D721Med (cell line): ENCODE data around the gene WDR3.

Experiments used
- DNase-seq: peaks from one replicate; pipeline ENCODE4 v3.0.0; 2011; ENCODE audit warnings: low spot score; ENCODE audit not compliant: insufficient read length
- FAIRE-seq: peaks from 2 replicates; lab custom pipeline; 2011; peaks lifted over from hg19 to GRCh38; lab: Jason Lieb, UNC
- TF ChIP-seq, protein P1 (sequence below): IDR thresholded peaks from 2 replicates; pipeline ENCODE4 v1.5.1; 2012; ENCODE audit warnings: mild to moderate bottlenecking, control low read depth; ENCODE audit not compliant: insufficient read depth; ENCODE audit errors: missing control alignments

The WDR3 gene

DNA sequence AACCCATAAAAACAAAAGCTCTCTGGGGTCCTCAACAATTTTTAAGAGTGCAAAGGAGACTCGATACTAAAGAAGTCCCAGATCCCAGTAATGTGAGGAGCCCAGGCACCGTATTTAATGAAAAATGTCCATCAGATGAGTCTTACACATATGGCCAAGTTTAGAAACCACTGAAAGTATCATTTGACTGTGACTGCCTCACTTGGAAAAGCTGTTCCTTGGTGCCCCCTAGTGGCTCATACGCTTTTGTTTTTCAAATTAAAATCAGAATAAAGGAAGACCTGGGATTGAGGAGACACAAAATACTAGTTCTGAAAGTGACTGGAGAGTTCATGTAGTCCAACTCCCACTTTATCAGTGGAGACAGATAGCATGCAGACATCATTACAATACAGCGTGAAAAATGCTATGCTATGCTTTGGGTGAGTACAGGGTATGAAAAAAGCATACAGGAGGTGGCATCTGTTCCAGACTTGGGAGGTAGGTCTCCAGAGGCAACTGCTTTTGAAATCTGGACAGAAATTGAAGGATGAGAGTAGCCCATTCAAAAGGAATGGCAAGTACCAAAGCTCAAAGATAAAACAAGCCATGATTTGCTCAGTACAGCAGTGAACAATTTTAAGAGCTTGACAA is 33.9 kb upstream of the WDR3 start:
- DNase-seq: no peak
- peak; percentile 58 for FAIRE-seq
- TF ChIP-seq, protein P1, sequence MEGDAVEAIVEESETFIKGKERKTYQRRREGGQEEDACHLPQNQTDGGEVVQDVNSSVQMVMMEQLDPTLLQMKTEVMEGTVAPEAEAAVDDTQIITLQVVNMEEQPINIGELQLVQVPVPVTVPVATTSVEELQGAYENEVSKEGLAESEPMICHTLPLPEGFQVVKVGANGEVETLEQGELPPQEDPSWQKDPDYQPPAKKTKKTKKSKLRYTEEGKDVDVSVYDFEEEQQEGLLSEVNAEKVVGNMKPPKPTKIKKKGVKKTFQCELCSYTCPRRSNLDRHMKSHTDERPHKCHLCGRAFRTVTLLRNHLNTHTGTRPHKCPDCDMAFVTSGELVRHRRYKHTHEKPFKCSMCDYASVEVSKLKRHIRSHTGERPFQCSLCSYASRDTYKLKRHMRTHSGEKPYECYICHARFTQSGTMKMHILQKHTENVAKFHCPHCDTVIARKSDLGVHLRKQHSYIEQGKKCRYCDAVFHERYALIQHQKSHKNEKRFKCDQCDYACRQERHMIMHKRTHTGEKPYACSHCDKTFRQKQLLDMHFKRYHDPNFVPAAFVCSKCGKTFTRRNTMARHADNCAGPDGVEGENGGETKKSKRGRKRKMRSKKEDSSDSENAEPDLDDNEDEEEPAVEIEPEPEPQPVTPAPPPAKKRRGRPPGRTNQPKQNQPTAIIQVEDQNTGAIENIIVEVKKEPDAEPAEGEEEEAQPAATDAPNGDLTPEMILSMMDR: peak; percentile 76

- DNase-seq (no peak), FAIRE-seq (no peak)
- TF ChIP-seq, protein P1: no peak
Measured at GRCh38 chr1:117897551-117897950, 32.0 kb upstream of the WDR3 start.

DNA sequence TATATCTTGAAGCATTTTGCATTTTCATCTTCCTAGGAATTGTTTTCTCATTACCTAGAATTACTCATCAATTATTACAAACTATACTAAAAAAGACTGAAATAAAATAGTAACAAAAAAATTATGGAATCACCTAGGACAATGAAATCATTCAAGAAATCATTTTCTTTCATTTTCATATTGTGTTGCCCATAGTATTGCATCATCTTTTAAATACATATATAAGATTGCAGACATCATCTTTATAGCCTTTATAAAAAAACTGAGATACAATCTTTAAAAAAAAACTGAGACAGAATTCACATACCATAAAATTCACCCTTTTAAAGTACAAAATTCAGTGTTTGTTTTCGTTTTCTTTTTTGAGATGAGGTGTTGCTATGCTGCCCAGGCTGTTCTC is 29.7 kb upstream of the WDR3 start:
- FAIRE-seq: no peak

GRCh38 chr1:117902944-117903343 is 26.6 kb upstream of the WDR3 start:
- TF ChIP-seq, protein P1: no peak
- DNase-seq (no peak), FAIRE-seq (no peak)

More for the DNA sequence above, 29.7 kb upstream of the WDR3 start:
- DNase-seq: no peak
- TF ChIP-seq, protein P1: no peak

GRCh38 chr1:117904485-117904884 is 25.1 kb upstream of the WDR3 start:
- TF ChIP-seq, protein P1: no peak
- no peak for FAIRE-seq
- DNase-seq: no peak

DNA sequence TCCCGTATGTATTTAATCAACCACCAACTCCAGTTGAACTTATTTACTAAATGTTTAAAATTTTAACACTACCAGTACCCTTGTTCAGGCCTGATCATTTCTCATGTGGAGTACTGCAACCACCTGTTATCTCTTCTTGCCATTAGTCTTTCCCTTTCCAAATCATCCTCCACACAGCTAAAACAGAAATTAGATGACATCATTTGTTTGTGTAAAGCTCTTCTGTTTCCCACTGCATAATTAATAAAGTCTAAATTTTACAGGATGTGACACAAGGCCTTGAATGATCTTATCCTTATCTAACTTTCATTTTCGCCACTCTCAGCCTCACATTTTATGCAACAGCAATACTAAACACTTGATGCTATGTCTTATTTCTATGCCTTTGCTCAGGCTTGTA is 24.5 kb upstream of the WDR3 start:
- no peak for DNase-seq
- TF ChIP-seq, protein P1: no peak
- no peak for FAIRE-seq

DNA sequence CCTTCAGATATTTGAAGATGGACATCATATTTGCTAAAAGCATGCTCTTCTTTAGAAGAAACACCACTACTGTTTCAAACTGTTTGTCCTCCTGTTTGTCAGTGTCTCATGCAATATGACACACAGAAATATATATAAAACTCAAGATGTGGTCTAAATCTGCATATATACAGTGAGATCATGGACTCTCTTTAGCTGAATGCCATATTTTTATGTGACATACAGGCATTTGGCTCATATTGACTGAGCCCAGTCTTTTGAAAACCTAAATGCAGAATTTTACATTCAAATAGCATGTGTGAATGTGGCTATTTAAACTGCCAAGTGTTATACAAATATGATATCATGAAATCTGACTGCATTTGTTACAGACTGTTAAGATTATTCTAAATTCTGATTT is 18.5 kb upstream of the WDR3 start:
- TF ChIP-seq, protein P1: no peak
- FAIRE-seq (no peak), DNase-seq (no peak)
